ENCODE measurements around the gene TMC7. TPM values are rescaled to one million over a fixed set of nuclear protein-coding genes. Genes with fewer than 3 reads are reported as not detected.
A peak's percentile ranks its signal among the peaks of the same experiment; 100 is the strongest.

The TMC7 gene
- total and polyA plus RNA-seq, 2 of the 13 experiments (the other 11 are each of a cell fraction or from before 2014, with no cell fraction given) = 1.2 to 5.1 TPM

DNA sequence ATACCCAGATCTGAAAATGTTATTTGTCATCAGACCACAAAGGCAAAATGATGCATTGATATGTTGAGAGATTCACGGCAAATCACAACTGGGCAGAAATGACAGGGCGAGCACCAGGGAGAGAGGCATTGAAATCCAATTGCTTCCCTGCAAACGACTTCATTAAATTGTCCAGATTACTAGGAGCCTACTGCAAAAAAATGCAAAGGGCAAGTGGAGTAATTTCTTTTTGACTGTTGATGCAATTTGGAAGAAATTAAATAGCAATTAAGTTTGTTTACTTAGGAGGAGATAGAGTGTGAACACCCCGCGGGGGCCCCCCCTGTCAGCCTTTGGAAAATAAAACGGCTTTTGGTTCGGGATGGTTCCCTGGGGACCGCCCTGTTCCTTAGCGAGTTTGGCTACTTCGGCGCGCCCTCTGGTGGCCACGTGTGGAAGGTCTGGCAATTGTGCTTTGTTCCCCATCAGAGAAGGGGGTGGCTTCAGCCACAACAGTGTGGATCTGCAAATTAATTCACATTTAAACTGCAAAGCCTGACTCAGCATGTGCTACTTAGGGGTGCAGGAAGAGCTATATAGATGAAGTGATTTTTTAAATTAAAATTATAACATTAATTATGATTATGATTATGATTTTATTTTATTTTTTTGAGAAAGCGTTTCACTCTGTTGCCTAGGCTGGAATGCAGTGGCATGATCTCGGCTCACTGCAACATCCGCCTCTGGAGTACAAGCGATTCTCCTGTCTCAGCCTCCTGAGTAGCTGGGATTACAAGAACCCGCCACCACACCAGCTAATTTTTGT, 14.5 kb upstream of the TMC7 start (continued):
- TF ChIP-seq, protein P1, sequence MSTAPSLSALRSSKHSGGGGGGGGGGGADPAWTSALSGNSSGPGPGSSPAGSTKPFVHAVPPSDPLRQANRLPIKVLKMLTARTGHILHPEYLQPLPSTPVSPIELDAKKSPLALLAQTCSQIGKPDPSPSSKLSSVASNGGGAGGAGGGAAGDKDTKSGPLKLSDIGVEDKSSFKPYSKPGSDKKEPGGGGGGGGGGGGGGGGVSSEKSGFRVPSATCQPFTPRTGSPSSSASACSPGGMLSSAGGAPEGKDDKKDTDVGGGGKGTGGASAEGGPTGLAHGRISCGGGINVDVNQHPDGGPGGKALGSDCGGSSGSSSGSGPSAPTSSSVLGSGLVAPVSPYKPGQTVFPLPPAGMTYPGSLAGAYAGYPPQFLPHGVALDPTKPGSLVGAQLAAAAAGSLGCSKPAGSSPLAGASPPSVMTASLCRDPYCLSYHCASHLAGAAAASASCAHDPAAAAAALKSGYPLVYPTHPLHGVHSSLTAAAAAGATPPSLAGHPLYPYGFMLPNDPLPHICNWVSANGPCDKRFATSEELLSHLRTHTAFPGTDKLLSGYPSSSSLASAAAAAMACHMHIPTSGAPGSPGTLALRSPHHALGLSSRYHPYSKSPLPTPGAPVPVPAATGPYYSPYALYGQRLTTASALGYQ (CRISPR knock-in tag; IDR thresholded peaks at IDR 0.05) = no peak; the same call in 1 of the 2 replicates
- TF ChIP-seq CBX5 (CRISPR knock-in tag; IDR thresholded peaks at IDR 0.05; ENCODE audit: borderline replicate concordance) (0 out of 2 replicates have a peak, but pooled peaks have one; percentile 28), JUND (CRISPR knock-in tag; IDR thresholded peaks at IDR 0.05) (no peak), MIER3 (CRISPR knock-in tag; IDR thresholded peaks at IDR 0.05; ENCODE audit: borderline replicate concordance) (peak; percentile 85; the same call in 1 of the 2 replicates), HOXA9 (CRISPR knock-in tag; IDR thresholded peaks at IDR 0.05; ENCODE audit: borderline replicate concordance) (no peak), NFYC (CRISPR knock-in tag; IDR thresholded peaks at IDR 0.05) (no peak), NR3C1 (CRISPR knock-in tag; IDR thresholded peaks at IDR 0.05) (no peak), PHB2 (IDR thresholded peaks at IDR 0.05; ENCODE audit: partially characterized antibody) (no peak), ZNF264 (CRISPR knock-in tag; IDR thresholded peaks at IDR 0.05) (no peak), MEIS2 (CRISPR knock-in tag; IDR thresholded peaks at IDR 0.05) (no peak), KLF6 (CRISPR knock-in tag; IDR thresholded peaks at IDR 0.05) (peak; percentile 75; the same call in 1 of the 2 replicates), KAT2B (IDR thresholded peaks at IDR 0.05; ENCODE audit: borderline replicate concordance, low read depth, low read length) (no peak), ZNF274 (CRISPR knock-in tag; IDR thresholded peaks at IDR 0.05) (no peak), MAZ (IDR thresholded peaks at IDR 0.05; ENCODE audit: borderline replicate concordance, low read depth, low read length) (no peak), MAZ (CRISPR knock-in tag; IDR thresholded peaks at IDR 0.05; ENCODE audit: low read depth) (peak; percentile 11; the same call in 1 of the 2 replicates), CBX1 (IDR thresholded peaks at IDR 0.05; ENCODE audit: low read depth) (peak; percentile 50), NR2C2 (CRISPR knock-in tag; IDR thresholded peaks at IDR 0.05; ENCODE audit: borderline replicate concordance) (no peak), HOXA3 (CRISPR knock-in tag; IDR thresholded peaks at IDR 0.05) (peak; percentile 43; the same call in 1 of the 2 replicates), ISX (CRISPR knock-in tag; conservative IDR thresholded peaks at IDR 0.05) (no peak), THAP11 (CRISPR knock-in tag; IDR thresholded peaks at IDR 0.05) (peak; percentile 48), SRY (CRISPR knock-in tag; IDR thresholded peaks at IDR 0.05) (no peak), NFE2L1 (CRISPR knock-in tag; IDR thresholded peaks at IDR 0.05; ENCODE audit: borderline replicate concordance) (no peak), ZBTB38 (CRISPR knock-in tag; IDR thresholded peaks at IDR 0.05) (peak; percentile 61; the same call in 1 of the 2 replicates)
- TF ChIP-seq, protein P2, sequence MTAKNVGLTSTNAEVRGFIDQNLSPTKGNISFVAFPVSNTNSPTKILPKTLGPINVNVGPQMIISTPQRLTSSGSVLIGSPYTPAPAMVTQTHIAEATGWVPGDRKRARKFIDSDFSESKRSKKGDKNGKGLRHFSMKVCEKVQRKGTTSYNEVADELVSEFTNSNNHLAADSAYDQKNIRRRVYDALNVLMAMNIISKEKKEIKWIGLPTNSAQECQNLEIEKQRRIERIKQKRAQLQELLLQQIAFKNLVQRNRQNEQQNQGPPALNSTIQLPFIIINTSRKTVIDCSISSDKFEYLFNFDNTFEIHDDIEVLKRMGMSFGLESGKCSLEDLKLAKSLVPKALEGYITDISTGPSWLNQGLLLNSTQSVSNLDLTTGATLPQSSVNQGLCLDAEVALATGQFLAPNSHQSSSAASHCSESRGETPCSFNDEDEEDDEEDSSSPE (CRISPR knock-in tag; IDR thresholded peaks at IDR 0.05) = 0 out of 2 replicates have a peak, but pooled peaks have one; percentile 45
- TF ChIP-seq, protein P3, sequence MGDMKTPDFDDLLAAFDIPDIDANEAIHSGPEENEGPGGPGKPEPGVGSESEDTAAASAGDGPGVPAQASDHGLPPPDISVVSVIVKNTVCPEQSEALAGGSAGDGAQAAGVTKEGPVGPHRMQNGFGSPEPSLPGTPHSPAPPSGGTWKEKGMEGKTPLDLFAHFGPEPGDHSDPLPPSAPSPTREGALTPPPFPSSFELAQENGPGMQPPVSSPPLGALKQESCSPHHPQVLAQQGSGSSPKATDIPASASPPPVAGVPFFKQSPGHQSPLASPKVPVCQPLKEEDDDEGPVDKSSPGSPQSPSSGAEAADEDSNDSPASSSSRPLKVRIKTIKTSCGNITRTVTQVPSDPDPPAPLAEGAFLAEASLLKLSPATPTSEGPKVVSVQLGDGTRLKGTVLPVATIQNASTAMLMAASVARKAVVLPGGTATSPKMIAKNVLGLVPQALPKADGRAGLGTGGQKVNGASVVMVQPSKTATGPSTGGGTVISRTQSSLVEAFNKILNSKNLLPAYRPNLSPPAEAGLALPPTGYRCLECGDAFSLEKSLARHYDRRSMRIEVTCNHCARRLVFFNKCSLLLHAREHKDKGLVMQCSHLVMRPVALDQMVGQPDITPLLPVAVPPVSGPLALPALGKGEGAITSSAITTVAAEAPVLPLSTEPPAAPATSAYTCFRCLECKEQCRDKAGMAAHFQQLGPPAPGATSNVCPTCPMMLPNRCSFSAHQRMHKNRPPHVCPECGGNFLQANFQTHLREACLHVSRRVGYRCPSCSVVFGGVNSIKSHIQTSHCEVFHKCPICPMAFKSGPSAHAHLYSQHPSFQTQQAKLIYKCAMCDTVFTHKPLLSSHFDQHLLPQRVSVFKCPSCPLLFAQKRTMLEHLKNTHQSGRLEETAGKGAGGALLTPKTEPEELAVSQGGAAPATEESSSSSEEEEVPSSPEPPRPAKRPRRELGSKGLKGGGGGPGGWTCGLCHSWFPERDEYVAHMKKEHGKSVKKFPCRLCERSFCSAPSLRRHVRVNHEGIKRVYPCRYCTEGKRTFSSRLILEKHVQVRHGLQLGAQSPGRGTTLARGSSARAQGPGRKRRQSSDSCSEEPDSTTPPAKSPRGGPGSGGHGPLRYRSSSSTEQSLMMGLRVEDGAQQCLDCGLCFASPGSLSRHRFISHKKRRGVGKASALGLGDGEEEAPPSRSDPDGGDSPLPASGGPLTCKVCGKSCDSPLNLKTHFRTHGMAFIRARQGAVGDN (CRISPR knock-in tag; IDR thresholded peaks at IDR 0.05) = peak; percentile 22; the same call in 1 of the 2 replicates
